GM23338 (cell line): ENCODE data around the gene NKX6-1. TPM values are rescaled to one million over a fixed set of nuclear protein-coding genes. Genes with fewer than 3 reads are reported as not detected.

Experiments used
- ATAC-seq: fragments of 200-7000 bp; cut with Tn5 transposase; 3 replicates; pipeline ENCODE4 v1.9.1; 2020
- DNase-seq: peaks from one replicate; pipeline ENCODE4 v3.0.0-alpha.2; 2015; ENCODE audit warnings: low spot score
- H2AFZ ChIP-seq: fragments of 200-600 bp; sonication (generic); 2 replicates; pipeline ENCODE4 v1.8.0; 2016; ENCODE audit warnings: antibody characterized with exemption, mild to moderate bottlenecking, moderate library complexity
- H3F3A ChIP-seq: fragments of 200-600 bp; sonication (generic); replicated peaks from 2 replicates; pipeline ENCODE4 v1.8.0; 2017; ENCODE audit warnings: antibody characterized with exemption, mixed run types, low read depth
- H3K27ac ChIP-seq: fragments of 200-600 bp; sonication (generic); 2 replicates; pipeline ENCODE4 v1.6.1; 2016; ENCODE audit warnings: low read depth
- H3K27me3 ChIP-seq: fragments of 200-600 bp; sonication (generic); 2 replicates; pipeline ENCODE4 v1.8.0; 2016; ENCODE audit warnings: mild to moderate bottlenecking, mixed run types, moderate library complexity; ENCODE audit not compliant: insufficient read depth
- H3K36me3 ChIP-seq: fragments of 200-600 bp; sonication (generic); 2 replicates; pipeline ENCODE4 v1.8.0; 2016; ENCODE audit warnings: mild to moderate bottlenecking; ENCODE audit not compliant: insufficient read depth
- H3K4me1 ChIP-seq: fragments of 200-600 bp; sonication (generic); 2 replicates; pipeline ENCODE4 v1.8.0; 2016; ENCODE audit warnings: mild to moderate bottlenecking, moderate library complexity; ENCODE audit not compliant: insufficient read depth
- H3K4me2 ChIP-seq: fragments of 200-600 bp; sonication (generic); 2 replicates; pipeline ENCODE4 v1.7.1; 2017; ENCODE audit warnings: mixed run types
- H3K4me3 ChIP-seq: fragments of 200-600 bp; sonication (generic); 2 replicates; pipeline ENCODE4 v1.6.1; 2016; ENCODE audit warnings: mixed run types
- H3K79me2 ChIP-seq: fragments of 200-600 bp; sonication (generic); replicated peaks from 2 replicates; pipeline ENCODE4 v1.8.0; 2017; ENCODE audit warnings: mild to moderate bottlenecking; ENCODE audit not compliant: insufficient read depth
- H3K9me2 ChIP-seq: fragments of 200-600 bp; sonication (generic); 2 replicates; pipeline ENCODE4 v1.8.0; 2017; ENCODE audit not compliant: insufficient read depth
- H4K20me1 ChIP-seq: fragments of 200-600 bp; sonication (generic); replicated peaks from 2 replicates; pipeline ENCODE4 v1.8.0; 2017; ENCODE audit warnings: mild to moderate bottlenecking; ENCODE audit not compliant: insufficient read depth
- H3K27ac Mint-ChIP-seq: 2 replicates; pipeline ENCODE4 v1.8.0; 2020; ENCODE audit warnings: inconsistent platforms, mild to moderate bottlenecking, moderate library complexity, mixed read lengths
- H3K27me3 Mint-ChIP-seq: 3 replicates; pipeline ENCODE4 v1.8.0; 2022; ENCODE audit warnings: low read depth, mild to moderate bottlenecking, moderate library complexity, mixed read lengths, inconsistent platforms; ENCODE audit not compliant: insufficient read depth, poor library complexity
- H3K36me3 Mint-ChIP-seq: 3 replicates; pipeline ENCODE4 v1.8.0; 2021; ENCODE audit warnings: low read depth, mild to moderate bottlenecking, inconsistent platforms, moderate library complexity, mixed read lengths
- H3K4me1 Mint-ChIP-seq: 3 replicates; pipeline ENCODE4 v1.8.0; 2020; ENCODE audit warnings: mild to moderate bottlenecking, inconsistent platforms, mixed read lengths
- H3K4me3 Mint-ChIP-seq: 3 replicates; pipeline ENCODE4 v1.8.0; 2021; ENCODE audit warnings: moderate library complexity, mild to moderate bottlenecking, inconsistent platforms, mixed read lengths
- H3K9me3 Mint-ChIP-seq: 3 replicates; pipeline ENCODE4 v1.8.0; 2020; ENCODE audit warnings: moderate library complexity, mild to moderate bottlenecking, inconsistent platforms, mixed read lengths
- CTCF ChIP-seq, 2 experiments: fragments of 200-600 bp in 1 of 2; sonication (generic) in 1 of 2; conservative IDR thresholded peaks; 2 replicates each; pipeline versions ENCODE4 v1.5.1 to v1.6.1; 2016 to 2017; ENCODE audit warnings: antibody characterized with exemption in 2 of 2, low read depth in 2 of 2, mild to moderate bottlenecking in 2 of 2, moderate library complexity in 1 of 2
- ETS1 ChIP-seq: IDR thresholded peaks from 2 replicates; pipeline ENCODE4 v1.6.1; 2016; ENCODE audit warnings: antibody characterized with exemption
- EZH2 ChIP-seq: fragments of 200-600 bp; sonication (generic); IDR thresholded peaks from one replicate; pipeline ENCODE4 v1.8.0; 2017; ENCODE audit warnings: antibody characterized with exemption, mild to moderate bottlenecking, low read depth; ENCODE audit not compliant: unreplicated experiment
- EZH2phosphoT487 ChIP-seq: fragments of 200-600 bp; sonication (generic); IDR thresholded peaks from one replicate; pipeline ENCODE4 v1.8.1; 2018; ENCODE audit warnings: antibody characterized with exemption; ENCODE audit not compliant: unreplicated experiment
- REST ChIP-seq: IDR thresholded peaks from one replicate; pipeline ENCODE4 v1.6.1; 2018; ENCODE audit warnings: antibody characterized with exemption; ENCODE audit not compliant: unreplicated experiment
- STAT1 ChIP-seq: IDR thresholded peaks from one replicate; pipeline ENCODE4 v1.6.1; 2016; ENCODE audit warnings: antibody characterized with exemption; ENCODE audit not compliant: unreplicated experiment
- ZNF462 ChIP-seq: fragments of 250-450 bp; sonication (Bioruptor Pico); IDR thresholded peaks from 2 replicates; pipeline ENCODE4 v1.5.0; 2020; ENCODE audit warnings: mild to moderate bottlenecking, moderate library complexity
- polyA plus RNA-seq: library from polyadenylated mRNA; unstranded; fragments of >200 nt; fragmentation: Nextera tagmentation; extraction: Ambion mirVana; gene quantifications from 2 replicates; pipeline ENCODE4 v1.2.1, GENCODE V29; 2016
- total RNA-seq: library from RNA; depleted of rRNA; stranded (reverse); fragments of >200 nt; shearing (Covaris generic); gene quantifications from 2 replicates; pipeline ENCODE4 v1.2.3, GENCODE V29; 2014

NKX6-1 gene
- total and polyA plus RNA-seq, 2 experiments from 2014 or later, result 0.07 TPM; not detected in 1

- H3K27ac Mint-ChIP-seq, result no peak overlapping the region
- H3K4me3 Mint-ChIP-seq, result peak overlapping the region; percentile 77
- H3K27me3 Mint-ChIP-seq, result peaks cover 98% of the 10 kb centered on the region
- Histone ChIP-seq H4K20me1 (peaks cover 5% of the 10 kb centered on the region; the same call in 1 of the 2 replicates), H3K27me3 (peaks cover 100% of the 10 kb centered on the region), H3K4me3 (peak overlapping the region; percentile 62), H3K27ac (no peak overlapping the region), H3F3A (0 out of 2 replicates have a peak, but pooled peaks cover 5% of the 10 kb centered on the region), H3K4me2 (peak overlapping the region; percentile 87), H2AFZ (peak overlapping the region; percentile 86), H3K36me3 (no peaks in the 10 kb centered on the region), H3K9me2 (no peaks in the 10 kb centered on the region), H3K79me2 (no peaks in the 10 kb centered on the region), H3K4me1 (peaks cover 51% of the 10 kb centered on the region)
- peaks cover 3% of the 10 kb centered on the region; the same call in 2 of the 3 replicates for H3K9me3 Mint-ChIP-seq
- DNase-seq (peak; percentile 90), ATAC-seq (peak; percentile 30)
- no peaks in the 10 kb centered on the region for H3K36me3 Mint-ChIP-seq
- H3K4me1 Mint-ChIP-seq, result peaks cover 46% of the 10 kb centered on the region
- TF ChIP-seq REST (no peak), CTCF (conservative IDR thresholded peaks at IDR 0.05; ENCODE audit: low read depth in 2 of 2) (peak in 1 of 2 experiments; percentile 38; a peak in 2 of 4 replicates), ETS1 (no peak), ZNF462 (CRISPR knock-in tag) (no peak), EZH2 (peak; percentile 87), STAT1 (no peak), EZH2phosphoT487 (peak; percentile 88)
Measured at GRCh38 chr4:84493092-84493850, 5.8 kb downstream of the NKX6-1 start.
